Measurements from ENCODE around the gene GLIPR1. TPM values are rescaled to one million over a fixed set of nuclear protein-coding genes. Genes with fewer than 3 reads are reported as not detected.

GLIPR1 gene
- total and polyA plus RNA-seq, 2 donors (not counting 3 experiments of a cell fraction or from before 2014, with no cell fraction given) = 98.8 to 108 TPM

GRCh38 chr12:75528692-75529091 is 48.1 kb downstream of the GLIPR1 start:
- no peak overlapping the region for H3K4me2 ChIP-seq (ENCODE audit: insufficient read depth, low read length)
- intact Hi-C loops (cut with micrococcal nuclease) = loop anchor here (5.0 to 10.0 kb wide), 4 partner anchors 194 to 929 kb away; no protein-coding TSS in a partner anchor
- H3K9ac ChIP-seq (replicated peaks; ENCODE audit: extremely low read depth, insufficient read depth, low read length) = no peak overlapping the region
- H3K4me1 ChIP-seq (ENCODE audit: control insufficient read depth, extremely low read depth, insufficient read depth, low read length) = no peaks in the 10 kb centered on the region
- no peak overlapping the region for H3K27ac ChIP-seq (ENCODE audit: insufficient read depth, low read depth, low read length)
- H3K79me2 ChIP-seq (ENCODE audit: control insufficient read depth, insufficient read depth, low read length) = no peaks in the 10 kb centered on the region
- H3K9me1 ChIP-seq (replicated peaks; ENCODE audit: control insufficient read depth, extremely low read depth, insufficient read depth, low read length) = no peaks in the 10 kb centered on the region
- FAIRE-seq = no peak
- no peaks in the 10 kb centered on the region for H3K36me3 ChIP-seq (ENCODE audit: control insufficient read depth in 2 of 2, extremely low read depth in 1 of 2, insufficient read depth in 2 of 2, low read length in 2 of 2)
- dilution Hi-C loops (cut with MboI; ENCODE audit: extremely low pct_ligation_motif_present, low sequenced_read_pairs) = no loop called here
- BruUV-seq (replicated peaks) = no TSS peak
- no peak for TF ChIP-seq EZH2 (IDR thresholded peaks at IDR 0.05; ENCODE audit: borderline replicate concordance, low read depth, low read length, severe bottlenecking)
- TF ChIP-seq GATA2 (IDR thresholded peaks at IDR 0.05; ENCODE audit: insufficient read depth, insufficient read length, low read depth, low read length) = no peak
- no peak for TF ChIP-seq CTCF (IDR thresholded peaks at IDR 0.05; ENCODE audit: extremely low read depth in 1 of 2, insufficient read depth in 1 of 2, low read depth in 1 of 2, low read length in 2 of 2)
- TF ChIP-seq POLR2AphosphoS5 (IDR thresholded peaks at IDR 0.05; ENCODE audit: insufficient read depth, low read depth, low read length) = no peak
- TF ChIP-seq POLR2A (IDR thresholded peaks at IDR 0.05; ENCODE audit: low read depth, low read length) = no peak
- TF ChIP-seq MAX (IDR thresholded peaks at IDR 0.05; ENCODE audit: insufficient read depth, insufficient read length) = no peak
- TF ChIP-seq MYC (IDR thresholded peaks at IDR 0.05; ENCODE audit: low read depth, low read length) = no peak
- TF ChIP-seq FOS (IDR thresholded peaks at IDR 0.05; ENCODE audit: borderline replicate concordance, insufficient read depth, low read length) = no peak
- TF ChIP-seq JUN (IDR thresholded peaks at IDR 0.05; ENCODE audit: borderline replicate concordance, insufficient read depth, insufficient read length, low read depth) = no peak
- ChIA-PET POLR2A (no interaction called here), CTCF (interaction anchor here (1.1 to 5.0 kb wide), 8 partner anchors 25 to 819 kb away, joined by 3 to 95 read pairs (median 10); partner anchors contain the start of genes BBS10 and PHLDA1)
- H2AFZ ChIP-seq (ENCODE audit: low read depth, low read length) = no peak overlapping the region
- no peaks in the 10 kb centered on the region for H3K9me3 ChIP-seq (replicated peaks; ENCODE audit: control insufficient read depth, insufficient read depth, low read length)
- no peak for DNase-seq (ENCODE audit: low read depth, low spot score)
- H3K27me3 ChIP-seq (ENCODE audit: control insufficient read depth in 2 of 2, insufficient read depth in 2 of 2, low read length in 2 of 2) = no peaks in the 10 kb centered on the region
- H4K20me1 ChIP-seq (replicated peaks; ENCODE audit: control insufficient read depth, extremely low read depth, insufficient read depth, low read length) = no peaks in the 10 kb centered on the region
- H3K4me3 ChIP-seq (replicated peaks in 1 of 3; ENCODE audit: insufficient read depth in 1 of 3, low read depth in 1 of 3, low read length in 3 of 3) = no peak overlapping the region
